NB4 (cell line): ENCODE results near the gene ULBP1.
"Not testable (repeated sequence)": the region's sequence is repeated elsewhere in the genome, so short reads cannot be mapped to it uniquely, and the experiment has no call there.

Source experiments
- DNase-seq: peaks from one replicate; pipeline ENCODE4 v3.0.0; 2010; ENCODE audit warnings: low read depth
- H3K4me3 ChIP-seq: one replicate; pipeline ENCODE4 v1.5.1; 2011; ENCODE audit warnings: mild to moderate bottlenecking, low read depth, low read length, moderate library complexity
- POLR2A ChIP-seq: IDR thresholded peaks from 2 replicates; pipeline ENCODE4 v1.6.1; 2011; ENCODE audit warnings: mild to moderate bottlenecking; ENCODE audit not compliant: insufficient read length; ENCODE audit errors: extremely low read depth
- TF ChIP-seq, protein P1 (sequence below): IDR thresholded peaks from one replicate; pipeline ENCODE4 v1.5.1; 2012; ENCODE audit warnings: low read depth, low read length
- TF ChIP-seq, protein P2 (sequence below): IDR thresholded peaks from 2 replicates; pipeline ENCODE4 v1.6.1; 2011; ENCODE audit warnings: low read depth, low read length

ULBP1 gene

DNA sequence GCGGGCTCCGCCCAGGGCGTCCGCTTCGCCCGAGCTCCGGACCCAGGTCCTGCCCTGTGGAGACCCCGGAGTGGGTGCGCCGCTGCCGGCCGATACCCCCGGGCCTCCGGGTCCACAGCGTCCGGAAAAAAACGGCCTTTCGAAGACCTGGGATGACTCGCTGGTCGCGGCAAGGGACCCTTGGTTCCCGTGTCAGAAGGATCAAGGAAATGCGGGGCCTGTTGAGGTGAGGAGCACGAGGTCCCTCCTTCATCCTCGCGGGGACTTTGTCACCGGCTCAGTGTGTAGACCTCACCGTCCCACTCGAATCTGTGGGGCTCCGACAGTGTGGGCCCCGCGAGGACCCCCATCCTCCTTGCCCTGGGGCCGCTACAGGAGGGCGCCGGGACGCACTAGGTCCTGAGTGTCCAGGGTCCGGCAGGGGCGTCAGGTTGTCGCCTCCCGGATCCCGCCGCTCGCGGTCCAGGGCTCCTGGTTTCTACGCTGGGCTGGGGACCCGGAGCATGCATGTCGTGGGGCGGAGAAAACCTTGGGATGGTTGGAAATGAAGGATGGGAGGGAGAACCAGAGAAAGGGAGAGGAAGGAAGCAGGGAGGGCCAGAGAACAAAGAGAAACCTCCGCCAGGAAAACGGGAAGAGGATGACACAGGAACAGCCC, 51.0 kb downstream of the ULBP1 start:
- not testable (repeated sequence) for H3K4me3 ChIP-seq, DNase-seq

DNA sequence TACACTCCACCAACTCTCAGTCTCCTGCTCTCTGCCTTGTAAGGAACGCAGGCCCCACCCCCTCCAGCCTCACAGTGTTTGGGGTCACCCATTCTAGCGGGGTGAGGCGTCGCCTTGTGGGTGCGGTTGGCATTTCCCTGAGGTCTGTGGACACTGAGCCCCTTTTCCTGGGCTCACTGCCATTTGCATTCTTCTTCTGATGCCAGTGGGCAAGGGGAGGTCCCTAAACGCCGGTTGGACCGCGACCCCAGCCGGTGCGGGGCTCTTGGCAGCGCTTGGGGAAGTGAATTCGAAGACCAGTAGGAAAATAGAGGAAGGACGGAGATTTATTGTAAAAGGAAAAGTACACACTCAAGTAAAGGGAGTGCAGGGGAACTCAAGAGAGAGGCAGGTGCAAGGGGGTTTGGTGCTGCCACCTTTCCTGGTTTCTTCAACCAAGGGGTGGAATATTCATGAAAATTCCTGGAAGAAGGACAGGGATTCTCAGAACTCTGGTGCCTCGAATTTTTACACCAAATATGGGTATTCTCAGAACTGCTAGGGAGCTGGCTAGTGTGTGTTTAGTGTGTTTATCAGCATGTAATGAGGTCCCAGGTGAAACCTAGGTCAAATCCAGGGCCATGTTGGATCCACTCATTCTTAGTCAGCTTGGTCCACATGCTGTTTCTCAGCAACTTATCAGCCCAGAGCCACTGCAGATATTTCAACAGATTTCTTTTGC, 51.7 kb downstream of the ULBP1 start:
- H3K4me3 ChIP-seq, DNase-seq: not testable (repeated sequence)

DNA sequence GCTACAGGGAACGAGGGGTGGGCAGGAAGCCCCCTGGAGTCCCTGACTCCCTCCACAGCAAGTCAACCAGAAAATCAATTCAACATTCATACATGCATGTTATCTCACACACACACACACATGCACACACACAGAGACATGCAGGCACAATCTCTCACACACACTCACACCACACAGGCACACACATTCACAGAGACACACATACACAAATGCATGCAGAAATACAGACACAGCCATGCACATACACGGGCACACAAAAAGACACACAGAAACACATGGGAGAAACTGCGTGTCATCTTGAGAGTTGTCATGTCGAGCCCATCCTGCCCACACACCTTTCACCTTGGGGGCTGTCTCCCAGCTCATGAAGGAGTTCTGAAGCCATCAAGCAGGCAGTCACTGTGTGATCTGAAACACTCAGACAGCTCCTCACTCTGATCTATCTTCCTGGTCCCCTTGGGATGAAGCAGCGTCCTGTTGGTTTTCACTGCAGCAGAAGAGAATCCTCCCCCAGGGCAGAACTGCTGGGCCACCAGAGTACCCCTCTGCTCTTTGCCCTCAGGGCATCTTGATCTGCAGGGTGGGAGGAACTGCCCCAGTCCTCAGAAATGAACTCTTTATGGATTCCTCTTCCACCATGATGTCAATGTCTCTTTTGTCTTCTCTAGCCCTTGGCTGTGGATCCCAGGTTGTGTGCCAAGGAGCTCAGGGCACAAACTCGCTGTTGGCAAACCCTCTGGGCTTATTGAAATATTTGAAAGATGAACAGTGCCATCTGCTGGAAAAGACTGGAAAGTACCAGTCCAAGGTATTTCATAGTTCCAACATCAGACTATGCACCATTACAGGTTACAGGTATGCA, 52.8 kb downstream of the ULBP1 start:
- H3K4me3 ChIP-seq = no peak overlapping the region
- peak; percentile 64 for DNase-seq
- TF ChIP-seq POLR2A = no peak
- TF ChIP-seq, protein P1, sequence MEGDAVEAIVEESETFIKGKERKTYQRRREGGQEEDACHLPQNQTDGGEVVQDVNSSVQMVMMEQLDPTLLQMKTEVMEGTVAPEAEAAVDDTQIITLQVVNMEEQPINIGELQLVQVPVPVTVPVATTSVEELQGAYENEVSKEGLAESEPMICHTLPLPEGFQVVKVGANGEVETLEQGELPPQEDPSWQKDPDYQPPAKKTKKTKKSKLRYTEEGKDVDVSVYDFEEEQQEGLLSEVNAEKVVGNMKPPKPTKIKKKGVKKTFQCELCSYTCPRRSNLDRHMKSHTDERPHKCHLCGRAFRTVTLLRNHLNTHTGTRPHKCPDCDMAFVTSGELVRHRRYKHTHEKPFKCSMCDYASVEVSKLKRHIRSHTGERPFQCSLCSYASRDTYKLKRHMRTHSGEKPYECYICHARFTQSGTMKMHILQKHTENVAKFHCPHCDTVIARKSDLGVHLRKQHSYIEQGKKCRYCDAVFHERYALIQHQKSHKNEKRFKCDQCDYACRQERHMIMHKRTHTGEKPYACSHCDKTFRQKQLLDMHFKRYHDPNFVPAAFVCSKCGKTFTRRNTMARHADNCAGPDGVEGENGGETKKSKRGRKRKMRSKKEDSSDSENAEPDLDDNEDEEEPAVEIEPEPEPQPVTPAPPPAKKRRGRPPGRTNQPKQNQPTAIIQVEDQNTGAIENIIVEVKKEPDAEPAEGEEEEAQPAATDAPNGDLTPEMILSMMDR = peak; percentile 48

DNA sequence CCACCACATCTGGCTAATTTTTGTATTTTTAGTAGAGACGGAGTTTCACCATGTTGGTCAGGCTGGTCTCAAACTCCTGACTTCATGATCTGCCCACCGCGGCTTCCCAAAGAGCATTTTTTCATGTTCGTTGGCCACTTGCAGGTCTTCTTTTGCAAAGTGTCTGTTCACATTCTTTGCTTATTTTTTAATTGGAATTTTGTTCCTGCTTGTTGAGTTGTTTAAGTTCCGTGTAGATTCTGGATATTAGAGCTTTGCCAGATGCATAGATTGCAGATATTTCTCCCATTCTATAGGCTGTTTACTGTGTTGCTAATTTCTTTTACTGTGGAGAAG, 53.4 kb downstream of the ULBP1 start:
- DNase-seq = not testable (repeated sequence)

DNA sequence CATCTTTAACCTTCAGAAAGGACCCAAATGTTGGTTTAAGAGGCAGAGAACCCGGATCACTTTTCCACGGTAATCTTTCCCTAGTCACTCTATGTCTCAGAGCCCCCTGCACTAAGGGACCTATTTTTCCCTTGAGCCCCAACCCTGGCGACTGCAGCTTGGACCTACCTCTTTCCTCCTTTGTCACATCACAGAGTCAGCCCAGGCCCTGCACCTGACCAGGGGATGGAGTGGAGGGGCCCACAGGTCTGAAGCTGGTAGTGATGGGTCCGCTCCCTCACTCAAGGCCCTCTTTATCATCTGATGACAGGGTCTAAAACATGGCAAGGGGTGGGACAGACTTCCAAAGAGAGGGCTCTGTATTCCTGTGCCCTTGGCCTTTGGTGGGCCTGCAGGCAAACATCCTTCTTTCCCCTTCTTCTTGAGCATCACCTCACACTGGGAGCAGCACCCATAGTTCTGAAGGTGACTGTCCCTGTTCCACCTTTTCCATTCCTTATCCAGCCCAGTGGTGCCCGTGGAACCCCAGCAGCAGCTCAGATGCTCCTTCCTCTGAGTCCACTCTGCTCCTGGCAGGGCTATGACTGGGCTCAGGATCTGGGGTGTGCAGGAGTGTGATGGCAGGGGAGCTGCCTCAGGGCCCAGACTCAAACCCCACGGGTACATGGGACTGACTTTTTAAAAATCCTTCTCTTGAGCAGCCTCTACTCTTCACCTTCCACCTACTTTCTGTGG, 55.3 kb downstream of the ULBP1 start:
- TF ChIP-seq, protein P2, sequence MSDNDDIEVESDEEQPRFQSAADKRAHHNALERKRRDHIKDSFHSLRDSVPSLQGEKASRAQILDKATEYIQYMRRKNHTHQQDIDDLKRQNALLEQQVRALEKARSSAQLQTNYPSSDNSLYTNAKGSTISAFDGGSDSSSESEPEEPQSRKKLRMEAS = no peak
- no peak for TF ChIP-seq POLR2A
- TF ChIP-seq, protein P1 = no peak
- no peak for DNase-seq
- no peak overlapping the region for H3K4me3 ChIP-seq

More for the DNA sequence above, 53.4 kb downstream of the ULBP1 start:
- not testable (repeated sequence) for H3K4me3 ChIP-seq

DNA sequence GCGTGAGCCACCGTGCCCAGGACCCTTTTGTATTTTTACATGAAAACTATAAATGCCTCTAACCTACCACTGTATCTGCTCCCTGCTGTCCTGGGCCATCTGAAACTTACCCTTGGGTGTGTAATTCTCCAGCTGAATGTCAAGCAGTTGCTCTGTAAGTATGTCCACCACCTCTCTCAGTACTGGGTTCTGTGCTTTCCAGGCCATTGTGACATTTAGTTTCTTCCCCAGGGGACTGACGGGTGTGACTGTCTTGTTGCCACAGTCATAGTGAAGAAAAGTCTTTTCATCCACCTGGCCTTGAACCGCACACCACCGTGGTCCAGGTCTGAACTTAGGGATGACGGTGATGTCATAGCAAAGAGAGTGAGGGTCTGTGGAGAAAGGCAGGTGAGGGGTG, 58.1 kb downstream of the ULBP1 start:
- DNase-seq, H3K4me3 ChIP-seq: not testable (repeated sequence)
